PFSK-1 (cell line): ENCODE data around the gene TTC12.

ENCODE experiments used
- FOXP2 ChIP-seq: optimal IDR thresholded peaks from 2 replicates; pipeline ENCODE3; 2011; ENCODE audit warnings: borderline replicate concordance, control low read depth, inconsistent platforms; ENCODE audit not compliant: insufficient read depth; ENCODE audit errors: extremely low read length, extremely low read depth
- POLR2AphosphoS5 ChIP-seq: IDR thresholded peaks from 2 replicates; pipeline ENCODE4 v1.6.1; 2012; ENCODE audit warnings: low read depth, mild to moderate bottlenecking, control low read depth, low read length, moderate library complexity
- REST ChIP-seq, 2 experiments: IDR thresholded peaks; 2 replicates each; pipeline versions ENCODE4 v1.6.1 to v1.8.0; 2011 to 2012; ENCODE audit warnings: low read depth in 2 of 2, low read length in 2 of 2, control low read depth in 1 of 2, inconsistent platforms in 1 of 2, mild to moderate bottlenecking in 1 of 2, moderate library complexity in 1 of 2; ENCODE audit not compliant: insufficient read depth in 1 of 2
- TAF1 ChIP-seq: IDR thresholded peaks from 2 replicates; pipeline ENCODE4 v1.6.1; 2012; ENCODE audit warnings: low read length, control low read depth, borderline replicate concordance; ENCODE audit not compliant: insufficient read depth

- no peak for TF ChIP-seq REST (IDR thresholded peaks at IDR 0.05; ENCODE audit: insufficient read depth in 1 of 2, low read depth in 2 of 2, low read length in 2 of 2)
- no peak for TF ChIP-seq TAF1
- TF ChIP-seq POLR2AphosphoS5, result no peak
- no peak for TF ChIP-seq FOXP2
These were observed 3.0 kb downstream of the TTC12 start for GRCh38 chr11:113317339-113317738.
